Osteocyte (in vitro differentiated cells): Measurements from ENCODE around the gene FAM210A. TPM values are rescaled to one million over a fixed set of nuclear protein-coding genes. Genes with fewer than 3 reads are reported as not detected.

ENCODE experiments used
- DNase-seq: peaks from one replicate; pipeline ENCODE4 v3.0.0; 2021; ENCODE audit warnings: mixed read lengths; ENCODE audit not compliant: unreplicated experiment; ENCODE audit errors: extremely low spot score
- H3K27ac Mint-ChIP-seq: one replicate; pipeline ENCODE4 v1.8.0; 2021; ENCODE audit warnings: mild to moderate bottlenecking, mixed read lengths; ENCODE audit not compliant: unreplicated experiment
- H3K27me3 Mint-ChIP-seq: one replicate; pipeline ENCODE4 v1.8.0; 2021; ENCODE audit warnings: mixed read lengths; ENCODE audit not compliant: unreplicated experiment
- H3K36me3 Mint-ChIP-seq: one replicate; pipeline ENCODE4 v1.8.0; 2021; ENCODE audit warnings: mixed read lengths; ENCODE audit not compliant: unreplicated experiment
- H3K4me1 Mint-ChIP-seq: one replicate; pipeline ENCODE4 v1.8.0; 2021; ENCODE audit warnings: mixed read lengths; ENCODE audit not compliant: unreplicated experiment
- H3K4me3 Mint-ChIP-seq: one replicate; pipeline ENCODE4 v1.8.0; 2021; ENCODE audit warnings: mild to moderate bottlenecking, moderate library complexity, mixed read lengths; ENCODE audit not compliant: unreplicated experiment
- H3K9me3 Mint-ChIP-seq: one replicate; pipeline ENCODE4 v1.8.0; 2021; ENCODE audit warnings: mixed read lengths; ENCODE audit not compliant: unreplicated experiment
- CTCF ChIP-seq: fragments of 200-600 bp; sonication (generic); IDR thresholded peaks from 2 replicates; pipeline ENCODE4 v1.5.0; 2021; ENCODE audit warnings: antibody characterized with exemption, mild to moderate bottlenecking, moderate library complexity
- total RNA-seq: library from RNA; stranded (reverse); gene quantifications from 2 replicates; pipeline ENCODE4 v1.2.1, GENCODE V29; 2021

FAM210A gene
- total RNA-seq, 1 donor from 2014 or later, result 13.8 TPM

- Mint-ChIP-seq H3K9me3 (no peaks in the 10 kb centered on the region), H3K36me3 (peaks cover 52% of the 10 kb centered on the region), H3K27me3 (no peaks in the 10 kb centered on the region), H3K4me1 (no peaks in the 10 kb centered on the region), H3K4me3 (no peak overlapping the region), H3K27ac (no peak overlapping the region)
- no peak for DNase-seq
- TF ChIP-seq CTCF, result no peak
Measured at GRCh38 chr18:13735681-13736080, 9.3 kb upstream of the FAM210A start.

- Mint-ChIP-seq H3K4me3 (no peak overlapping the region), H3K4me1 (peaks cover 19% of the 10 kb centered on the region), H3K27ac (no peak overlapping the region), H3K27me3 (no peaks in the 10 kb centered on the region), H3K9me3 (no peaks in the 10 kb centered on the region), H3K36me3 (peaks cover 17% of the 10 kb centered on the region)
- no peak for TF ChIP-seq CTCF
- DNase-seq, result no peak
Measured at GRCh38 chr18:13730481-13730880, 4.1 kb upstream of the FAM210A start.

- peak overlapping the region; percentile 99 for H3K27ac Mint-ChIP-seq
- peaks cover 31% of the 10 kb centered on the region for H3K4me1 Mint-ChIP-seq
- H3K36me3 Mint-ChIP-seq, result peaks cover 4% of the 10 kb centered on the region
- H3K4me3 Mint-ChIP-seq, result peak overlapping the region; percentile 93
- no peaks in the 10 kb centered on the region for H3K9me3 Mint-ChIP-seq
- no peaks in the 10 kb centered on the region for H3K27me3 Mint-ChIP-seq
- peak; percentile 87 for DNase-seq
- TF ChIP-seq CTCF, result no peak
Measured at GRCh38 chr18:13726972-13727331, 594 bp upstream of the FAM210A start.

GRCh38 chr18:13725566-13726231, 659 bp downstream of the FAM210A start:
- no peak for DNase-seq
- no peak for TF ChIP-seq CTCF
- peaks cover 31% of the 10 kb centered on the region for H3K4me1 Mint-ChIP-seq
- peak overlapping the region; percentile 19 for H3K27ac Mint-ChIP-seq
- no peaks in the 10 kb centered on the region for H3K36me3 Mint-ChIP-seq
- peak overlapping the region; percentile 93 for H3K4me3 Mint-ChIP-seq
- no peaks in the 10 kb centered on the region for H3K9me3 Mint-ChIP-seq
- no peaks in the 10 kb centered on the region for H3K27me3 Mint-ChIP-seq

GRCh38 chr18:13720847-13721246, 5.5 kb downstream of the FAM210A start:
- TF ChIP-seq CTCF, result no peak
- no peaks in the 10 kb centered on the region for H3K36me3 Mint-ChIP-seq
- peaks cover 15% of the 10 kb centered on the region for H3K4me1 Mint-ChIP-seq
- no peak for DNase-seq
- no peaks in the 10 kb centered on the region for H3K9me3 Mint-ChIP-seq
- H3K4me3 Mint-ChIP-seq, result no peak overlapping the region
- no peaks in the 10 kb centered on the region for H3K27me3 Mint-ChIP-seq
- H3K27ac Mint-ChIP-seq, result no peak overlapping the region
